Activated CD4-positive, alpha-beta T cell treated with anti-CD3 and anti-CD28 coated beads, Interleukin-2, amount 50 U/mL, for 4 hours (primary cell): ENCODE results near the gene ARHGAP26.
"Not testable (repeated sequence)": the region's sequence is repeated elsewhere in the genome, so short reads cannot be mapped to it uniquely, and the experiment has no call there.

Source experiments
- DNase-seq, 2 experiments: peaks; one replicate each; pipeline ENCODE4 v3.0.0-alpha.2; 2020

ARHGAP26 gene

DNA sequence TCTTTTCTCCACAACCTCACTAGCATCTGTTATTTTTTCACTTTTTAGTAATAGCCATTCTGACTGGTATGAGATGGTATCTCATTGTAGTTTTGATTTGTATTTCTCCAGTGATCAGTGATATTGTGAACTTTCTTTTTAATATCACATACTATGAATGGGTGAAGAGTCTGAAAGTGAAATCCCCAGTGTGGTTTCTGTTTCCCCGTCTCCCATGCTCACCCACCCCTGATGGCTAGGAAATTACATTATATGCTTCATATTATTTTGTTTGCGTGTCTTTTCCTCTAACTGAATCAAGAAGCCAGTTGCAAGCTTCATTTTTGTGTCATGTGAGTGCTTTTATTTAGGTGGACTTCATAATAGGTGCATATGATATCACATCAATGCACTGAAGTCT lies 171.1 kb downstream of the ARHGAP26 start:
- no peak for DNase-seq

DNA sequence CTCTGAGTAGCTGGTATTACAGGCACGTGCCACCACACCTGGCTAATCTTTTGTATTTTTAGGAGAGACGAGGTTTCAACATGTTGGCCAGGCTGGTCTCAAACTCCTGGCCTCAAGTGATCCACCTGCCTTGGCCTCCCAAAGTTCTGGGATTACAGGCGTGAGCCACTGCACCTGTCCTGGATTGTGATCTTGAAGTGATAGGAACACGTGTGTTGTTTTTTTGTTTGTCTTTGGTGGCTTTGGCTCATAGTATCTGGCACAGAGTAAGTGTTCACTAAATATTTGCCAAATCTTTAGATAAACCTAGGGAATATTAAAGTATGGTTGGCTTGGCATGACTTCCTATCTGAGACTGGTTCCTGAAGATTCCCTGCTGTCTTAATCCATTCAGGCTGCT lies 172.7 kb downstream of the ARHGAP26 start:
- no peak for DNase-seq

DNA sequence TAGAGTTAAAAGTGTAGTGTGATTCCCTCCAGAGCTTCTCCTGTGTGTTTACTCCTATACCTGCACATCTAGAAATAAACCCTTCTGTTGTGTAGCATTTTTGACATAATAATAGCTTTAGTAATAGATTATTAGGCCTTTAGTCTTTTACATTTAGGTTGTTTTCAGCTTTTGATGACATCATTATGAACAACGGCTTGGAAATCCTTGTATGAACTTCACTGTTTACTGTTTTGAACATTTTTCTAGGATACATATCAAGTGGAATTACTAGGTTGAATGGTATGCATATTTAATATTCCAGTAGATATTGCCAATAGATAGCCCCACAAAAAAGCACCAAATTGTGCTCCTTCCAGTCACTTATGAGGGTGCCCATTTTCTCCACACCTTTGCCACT lies 174.0 kb downstream of the ARHGAP26 start:
- no peak for DNase-seq

DNA sequence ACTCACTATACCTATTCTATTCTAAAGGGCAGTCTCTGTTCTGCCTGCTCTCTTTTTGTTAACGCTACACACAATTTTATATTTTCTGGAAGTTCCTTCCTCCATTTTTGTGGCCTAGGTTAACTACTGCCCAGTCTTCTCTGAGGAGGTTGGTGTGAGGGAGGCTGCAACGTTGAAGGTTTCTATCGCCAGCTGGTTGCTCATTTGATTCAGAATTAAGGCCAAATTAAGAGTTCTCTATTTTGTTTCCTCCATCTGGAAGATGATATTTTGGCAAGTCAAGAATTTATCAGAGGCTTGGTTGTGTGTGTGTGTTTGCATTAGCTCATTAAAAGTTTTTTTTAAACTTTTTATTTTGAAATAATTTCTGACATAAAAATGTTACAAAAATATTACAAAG lies 175.1 kb downstream of the ARHGAP26 start:
- no peak for DNase-seq

DNA sequence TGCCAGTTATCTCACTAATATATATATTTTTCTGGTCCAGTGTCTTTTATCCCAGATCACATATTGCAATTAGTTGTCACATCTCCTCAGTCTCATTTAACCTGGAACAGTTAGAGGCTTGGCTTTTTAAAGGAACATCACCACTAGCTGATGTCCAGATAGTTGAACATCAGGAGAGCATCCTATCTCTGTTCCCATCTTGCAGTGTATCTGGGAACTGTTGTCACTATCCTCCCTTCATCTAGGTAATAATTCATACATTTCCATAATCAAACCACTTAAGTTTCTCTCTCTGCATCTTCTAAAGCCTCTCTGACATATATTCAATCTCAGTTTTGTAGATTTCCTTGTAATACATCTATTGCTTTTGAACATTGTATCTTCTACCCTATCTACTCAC lies 175.7 kb downstream of the ARHGAP26 start:
- no peak for DNase-seq

DNA sequence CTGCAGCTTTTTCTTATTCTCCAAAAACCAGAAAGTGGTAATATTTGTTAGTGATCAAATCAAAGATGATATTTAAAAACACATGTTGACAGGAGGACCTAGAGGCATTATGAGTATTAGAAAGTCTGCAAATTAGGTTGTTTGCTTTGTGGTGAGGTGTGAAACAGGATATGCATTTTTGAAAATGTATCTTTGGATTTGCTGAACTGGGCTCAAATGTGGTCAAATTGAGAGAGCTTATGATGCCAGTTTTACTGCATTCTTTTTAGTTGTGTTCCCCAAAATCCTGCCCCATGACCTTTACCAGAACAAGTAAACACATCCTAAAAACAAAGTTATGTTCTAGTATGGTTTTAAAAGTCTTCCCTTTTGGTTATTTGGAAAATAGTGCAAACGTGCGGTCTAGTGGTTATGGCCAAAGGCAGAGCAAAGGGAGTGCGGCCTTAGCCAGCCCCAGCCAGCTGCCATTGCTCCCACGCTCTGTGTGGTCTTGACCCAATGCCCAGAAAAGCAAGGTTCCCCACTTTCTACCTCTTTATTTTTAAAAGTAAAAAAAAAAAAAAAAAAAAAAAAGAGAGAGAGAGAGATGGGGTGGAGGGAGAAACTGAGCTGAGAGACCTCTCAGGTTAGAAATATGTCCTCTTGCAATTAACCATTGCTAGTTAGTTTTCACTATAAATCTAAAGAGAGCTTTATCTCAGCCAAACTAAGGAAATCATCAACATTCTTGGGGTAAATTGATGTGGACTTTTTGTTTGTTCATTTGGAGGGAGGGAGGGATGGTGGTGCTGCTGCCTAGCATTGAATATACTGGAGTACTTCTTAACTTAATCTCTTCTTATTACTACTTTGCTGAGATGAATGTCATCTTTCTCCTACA lies 176.6 kb downstream of the ARHGAP26 start:
- no peak for DNase-seq

DNA sequence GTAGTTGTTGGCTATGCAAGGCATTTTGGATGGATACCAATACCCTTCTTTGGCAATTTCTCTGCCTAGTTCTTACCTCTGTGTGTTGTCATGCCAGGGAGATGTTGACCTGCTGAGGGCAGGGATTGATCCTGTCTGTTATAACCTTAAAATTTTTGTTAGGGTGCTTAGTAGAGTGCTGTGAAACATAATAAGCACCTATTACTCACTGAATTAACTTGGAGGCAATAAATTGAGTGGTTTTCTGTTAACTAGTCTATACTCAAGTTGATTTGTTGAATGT lies 177.2 kb downstream of the ARHGAP26 start:
- DNase-seq: no peak

DNA sequence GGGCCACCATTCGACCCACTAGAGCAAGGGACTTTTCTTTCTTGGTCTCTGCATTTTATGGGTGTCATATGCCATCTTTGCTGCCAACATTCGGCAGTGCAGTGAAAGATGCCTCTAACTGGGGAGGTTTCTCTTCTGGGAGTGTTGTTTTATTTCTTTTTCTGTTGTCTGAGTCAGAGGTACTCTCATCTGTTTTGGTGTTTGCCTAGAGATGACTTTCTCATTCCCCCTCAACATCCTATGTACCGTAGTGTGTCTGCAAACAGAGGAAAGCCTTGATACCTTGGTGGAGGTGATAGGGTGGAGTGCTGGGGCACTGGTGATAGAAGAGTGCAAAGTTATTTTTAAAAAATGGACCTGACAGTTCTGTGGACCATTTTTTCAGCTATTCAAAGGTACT lies 182.1 kb downstream of the ARHGAP26 start:
- no peak for DNase-seq

DNA sequence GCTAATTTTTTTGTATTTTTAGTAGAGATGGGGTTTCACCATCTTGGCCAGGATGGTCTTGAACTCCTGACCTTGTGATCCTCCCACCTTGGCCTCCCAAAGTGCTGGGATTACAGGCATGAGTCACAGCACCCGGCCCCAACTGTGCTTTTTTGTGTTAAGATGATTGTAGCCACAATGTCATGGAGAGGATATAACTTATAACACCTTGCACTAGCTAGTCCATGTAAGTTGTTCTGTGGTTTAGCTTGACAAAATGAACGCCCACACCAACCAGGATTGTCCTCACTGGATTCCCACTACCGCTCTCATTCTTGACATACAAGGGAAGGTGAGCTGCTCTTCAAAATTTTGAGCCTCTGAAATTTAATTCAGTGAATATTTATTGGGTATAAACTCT lies 182.7 kb downstream of the ARHGAP26 start:
- not testable (repeated sequence) for DNase-seq

DNA sequence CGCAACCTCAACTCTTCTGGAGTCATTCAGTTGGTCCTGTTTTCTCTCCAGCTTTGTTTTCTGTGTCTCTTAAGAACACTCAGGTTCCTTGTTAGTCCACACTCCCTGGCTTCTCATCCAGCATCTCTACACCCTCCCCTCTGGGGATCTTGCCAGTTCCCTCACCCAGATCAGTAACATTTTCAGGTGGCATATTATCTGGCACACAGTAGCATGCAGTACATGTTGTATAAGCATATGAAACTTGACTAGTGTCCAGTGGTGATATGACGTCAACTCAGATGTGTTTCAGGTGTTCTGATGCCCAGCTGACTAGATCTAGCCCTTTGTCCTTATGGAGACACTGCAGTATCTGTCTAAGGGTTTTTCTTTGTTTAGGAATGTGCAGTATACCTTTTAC lies 184.3 kb downstream of the ARHGAP26 start:
- no peak for DNase-seq

DNA sequence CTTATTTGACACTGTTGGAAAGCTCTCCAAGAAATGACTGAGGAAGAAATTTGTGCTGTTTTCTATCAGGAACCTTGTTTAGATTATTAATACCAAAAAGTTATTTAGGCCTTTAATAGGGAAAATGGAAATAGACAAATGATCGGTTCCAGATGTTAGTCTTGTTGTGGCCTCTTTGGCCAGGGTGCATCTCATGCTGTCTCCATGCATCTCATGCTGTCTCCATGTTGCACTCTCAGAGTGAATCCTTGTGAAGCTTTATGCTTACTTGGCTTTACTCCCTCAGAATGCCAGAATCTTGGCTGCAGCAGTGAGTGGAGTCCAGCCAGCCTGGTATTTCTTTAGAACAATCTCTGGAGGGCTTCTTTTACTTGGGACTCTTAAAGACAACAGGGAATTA lies 185.5 kb downstream of the ARHGAP26 start:
- DNase-seq: no peak

DNA sequence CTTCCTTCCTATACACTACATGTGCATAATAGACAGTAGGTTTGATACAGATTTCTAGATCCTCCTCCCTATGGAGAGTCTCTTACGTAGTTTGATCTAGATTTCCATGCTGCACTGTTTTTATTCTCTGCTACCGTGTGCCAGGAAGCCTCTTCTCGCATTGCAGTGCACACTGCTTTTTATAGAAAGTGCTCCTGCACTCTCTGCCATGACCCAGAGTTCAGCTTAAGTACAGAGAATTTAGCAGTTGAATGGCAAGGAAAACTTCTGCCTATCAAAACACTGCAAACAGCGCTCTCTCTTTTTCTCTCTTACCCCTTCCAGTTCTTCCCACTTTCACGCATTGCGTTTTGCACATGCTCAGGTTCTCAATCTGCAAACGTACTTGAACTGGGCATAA lies 187.4 kb downstream of the ARHGAP26 start:
- DNase-seq: no peak

DNA sequence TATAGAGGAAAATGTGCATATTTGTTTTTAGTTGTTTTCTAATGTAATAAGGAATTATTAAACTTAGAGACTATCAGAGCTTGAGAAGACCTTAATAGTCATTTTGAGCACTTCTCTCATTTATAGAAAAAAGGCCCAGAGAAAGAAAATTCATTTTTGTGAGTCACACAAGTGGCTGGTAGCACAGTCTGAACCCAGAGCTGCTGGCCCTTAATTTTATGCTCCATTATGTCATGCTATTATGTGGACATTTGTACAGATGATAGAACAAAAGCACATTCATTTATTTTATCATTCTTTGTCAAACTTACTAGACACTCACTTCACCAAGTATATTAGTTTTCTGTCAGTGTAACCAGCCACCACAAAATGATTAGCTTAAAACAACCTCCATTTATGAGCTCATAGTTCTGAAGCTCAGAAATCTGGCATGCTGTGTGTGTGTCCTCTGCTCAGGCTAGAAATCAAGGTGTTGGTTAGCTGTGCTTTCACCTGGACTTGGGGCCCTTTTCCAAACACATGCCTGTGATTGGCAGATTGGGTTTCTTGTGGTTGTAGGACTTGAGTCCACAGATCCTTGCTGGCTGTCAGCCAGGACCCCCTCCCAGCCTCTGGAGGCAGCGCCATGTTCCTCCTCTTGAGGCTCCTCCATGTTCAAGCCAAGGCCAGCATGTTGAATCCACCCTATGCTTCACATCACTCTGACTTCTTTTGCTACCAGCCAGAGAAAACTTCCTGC lies 188.9 kb downstream of the ARHGAP26 start:
- DNase-seq: no peak

DNA sequence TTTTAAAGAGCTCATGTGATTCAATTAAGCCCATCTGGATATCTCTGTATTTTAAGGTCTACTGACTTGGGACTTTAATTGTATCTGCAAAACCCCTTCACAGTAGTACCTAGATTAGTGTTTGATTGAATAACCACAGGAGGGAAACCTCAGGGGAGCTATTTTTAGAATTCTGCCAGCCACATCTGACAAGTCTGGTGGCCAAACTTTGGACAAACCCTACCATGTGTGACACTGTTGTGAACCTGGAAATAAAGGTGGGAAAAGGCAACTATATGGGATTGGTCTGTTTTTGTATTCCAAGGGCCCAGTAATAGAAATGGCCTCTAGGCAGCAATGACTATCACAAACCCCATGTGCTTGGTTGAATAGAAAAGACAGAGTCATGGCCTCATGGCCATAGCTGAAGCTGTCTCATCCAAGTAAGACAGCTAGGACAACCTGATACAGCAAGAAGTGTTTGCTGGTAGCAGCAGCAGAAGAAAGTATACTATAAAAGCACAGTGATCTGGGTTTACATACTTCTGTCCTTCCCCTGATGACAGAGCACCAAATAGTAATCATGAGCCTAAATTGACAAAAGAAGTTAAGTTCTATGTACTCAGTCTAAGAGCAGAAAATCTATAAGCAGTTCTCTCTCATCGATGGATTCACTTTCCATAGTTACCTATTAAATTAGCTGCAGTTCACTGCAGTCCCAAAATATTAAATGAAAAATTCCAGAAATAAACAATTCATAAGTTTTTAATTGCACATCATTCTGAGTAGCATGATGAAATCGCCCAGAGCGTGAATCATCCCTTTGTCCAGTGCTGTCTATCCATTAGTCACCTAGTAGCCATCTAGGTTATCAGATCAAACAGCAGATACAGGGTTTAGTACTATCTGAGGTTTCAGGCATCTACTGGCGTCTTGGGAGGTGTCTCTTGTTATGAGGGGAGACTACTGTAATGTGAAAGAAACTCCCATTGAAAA lies 189.8 kb downstream of the ARHGAP26 start:
- no peak for DNase-seq

DNA sequence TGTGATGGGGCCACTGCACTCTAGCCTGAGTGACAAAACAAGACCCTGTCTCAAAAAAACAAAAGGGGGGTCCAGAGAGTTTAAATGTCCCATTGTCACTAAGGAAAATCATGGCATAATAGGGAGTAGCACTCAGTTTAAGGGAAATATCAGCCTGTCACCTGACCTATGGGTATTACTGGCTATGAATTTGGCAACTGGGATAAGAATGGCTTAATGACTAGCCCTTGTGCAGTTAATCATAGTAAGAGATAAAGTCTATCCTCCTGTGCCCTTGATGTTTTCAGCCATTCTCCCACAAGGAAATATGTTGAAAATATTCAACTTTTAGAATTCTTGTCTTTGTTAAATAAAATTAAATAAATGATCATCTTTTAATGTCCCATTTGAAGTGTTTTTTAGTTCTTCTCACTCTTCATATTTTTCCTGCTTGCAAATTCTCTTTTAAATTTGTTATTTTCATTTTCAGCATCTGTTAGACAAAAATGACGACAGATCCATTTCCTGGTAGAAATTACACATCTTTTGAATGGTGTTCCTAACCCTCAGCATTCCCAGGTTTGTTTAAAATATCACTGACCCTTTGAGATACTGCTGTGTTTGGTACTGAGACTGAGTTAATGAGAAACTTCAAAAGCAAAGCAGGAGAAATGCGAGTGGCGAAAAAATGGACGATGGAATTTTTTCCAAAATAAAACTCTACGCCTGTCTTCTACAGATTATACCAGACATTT lies 191.4 kb downstream of the ARHGAP26 start:
- no peak for DNase-seq

DNA sequence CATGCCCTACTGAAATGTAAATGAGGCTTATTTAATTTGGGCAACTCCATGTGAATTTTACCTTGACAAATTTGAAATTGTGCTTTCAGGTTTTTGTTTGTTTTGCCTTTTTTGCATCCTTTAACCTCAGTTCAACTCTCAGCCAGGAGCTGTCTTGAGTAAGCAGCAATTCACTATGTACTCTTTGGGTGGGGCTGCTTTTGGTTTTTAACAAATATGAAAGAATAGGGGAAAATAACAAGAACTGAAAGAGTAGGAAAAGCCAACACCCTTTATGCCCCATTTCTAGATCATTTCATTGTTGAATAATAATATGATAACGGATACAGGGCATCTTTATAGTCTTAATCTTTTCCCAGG lies 192.0 kb downstream of the ARHGAP26 start:
- no peak for DNase-seq

DNA sequence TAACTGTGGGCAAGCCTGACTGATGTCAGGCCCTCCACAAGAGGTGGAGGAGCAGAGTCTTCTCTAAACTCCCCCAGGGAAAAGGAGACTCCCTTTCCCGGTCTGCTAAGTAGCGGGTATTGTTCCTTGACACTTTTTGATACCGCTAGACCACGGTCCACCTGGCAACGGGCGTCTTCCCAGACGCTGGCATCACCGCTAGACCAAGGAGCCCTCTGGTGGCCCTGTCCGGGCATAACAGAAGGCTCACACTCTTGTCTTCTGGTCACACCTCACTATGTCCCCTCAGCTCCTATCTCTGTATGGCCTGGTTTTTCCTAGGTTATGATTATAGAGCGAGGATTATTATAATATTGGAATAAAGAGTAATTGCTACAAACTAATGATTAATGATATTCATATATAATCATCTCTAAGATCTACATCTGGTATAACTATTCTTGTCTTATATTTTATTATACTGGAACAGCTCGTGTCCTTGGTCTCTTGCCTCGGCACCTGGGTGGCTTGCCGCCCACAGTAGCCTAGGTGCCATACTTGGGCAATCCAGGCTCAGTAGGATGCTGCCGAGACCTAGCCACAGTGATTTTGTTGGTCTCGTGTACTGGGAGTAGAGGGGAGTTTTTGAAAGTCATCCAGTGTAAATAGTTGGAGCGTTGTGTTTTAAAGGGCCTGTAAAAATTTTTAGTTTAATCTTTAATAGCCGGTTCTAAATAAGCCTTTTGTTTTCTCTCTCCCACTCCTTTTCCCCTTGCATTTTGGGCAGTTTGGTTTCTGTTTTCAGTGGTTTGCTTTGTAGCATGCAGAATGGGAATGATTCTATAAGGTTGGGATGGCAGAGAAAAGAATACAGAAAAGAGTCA lies 195.3 kb downstream of the ARHGAP26 start:
- not testable (repeated sequence) for DNase-seq

DNA sequence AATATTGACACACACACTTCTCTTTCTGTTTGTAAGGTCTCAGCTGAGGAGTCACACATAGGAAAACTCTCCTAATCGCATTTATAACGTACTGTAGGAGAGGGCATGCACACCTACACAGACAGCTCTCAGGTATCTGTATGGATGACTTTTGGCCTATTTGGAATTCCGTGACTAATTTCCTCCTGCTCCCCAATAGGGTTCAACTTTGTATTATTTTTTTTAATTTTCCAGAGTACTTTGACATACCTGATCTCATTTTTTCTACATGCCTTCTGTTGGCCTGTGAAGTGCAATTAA lies 195.9 kb downstream of the ARHGAP26 start:
- no peak for DNase-seq

DNA sequence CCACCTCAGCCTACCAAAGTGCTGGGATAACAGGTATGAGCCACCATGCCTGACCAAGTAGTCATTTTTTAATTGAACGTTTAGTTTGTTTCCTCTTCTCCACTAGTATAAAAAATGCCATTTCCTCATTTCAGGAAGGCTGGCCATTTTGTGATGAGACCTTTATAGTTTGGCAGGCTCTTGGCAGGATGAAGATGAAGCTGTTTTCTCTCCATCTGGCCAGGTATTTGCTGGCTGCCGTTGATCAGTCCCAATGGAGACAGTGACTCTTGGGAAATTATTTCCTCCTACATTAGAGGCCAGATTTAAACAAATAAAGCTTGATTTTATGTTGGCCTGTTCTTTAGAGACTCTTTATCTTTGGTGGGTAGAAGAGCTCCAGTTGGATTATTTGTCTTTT lies 199.0 kb downstream of the ARHGAP26 start:
- DNase-seq: no peak

DNA sequence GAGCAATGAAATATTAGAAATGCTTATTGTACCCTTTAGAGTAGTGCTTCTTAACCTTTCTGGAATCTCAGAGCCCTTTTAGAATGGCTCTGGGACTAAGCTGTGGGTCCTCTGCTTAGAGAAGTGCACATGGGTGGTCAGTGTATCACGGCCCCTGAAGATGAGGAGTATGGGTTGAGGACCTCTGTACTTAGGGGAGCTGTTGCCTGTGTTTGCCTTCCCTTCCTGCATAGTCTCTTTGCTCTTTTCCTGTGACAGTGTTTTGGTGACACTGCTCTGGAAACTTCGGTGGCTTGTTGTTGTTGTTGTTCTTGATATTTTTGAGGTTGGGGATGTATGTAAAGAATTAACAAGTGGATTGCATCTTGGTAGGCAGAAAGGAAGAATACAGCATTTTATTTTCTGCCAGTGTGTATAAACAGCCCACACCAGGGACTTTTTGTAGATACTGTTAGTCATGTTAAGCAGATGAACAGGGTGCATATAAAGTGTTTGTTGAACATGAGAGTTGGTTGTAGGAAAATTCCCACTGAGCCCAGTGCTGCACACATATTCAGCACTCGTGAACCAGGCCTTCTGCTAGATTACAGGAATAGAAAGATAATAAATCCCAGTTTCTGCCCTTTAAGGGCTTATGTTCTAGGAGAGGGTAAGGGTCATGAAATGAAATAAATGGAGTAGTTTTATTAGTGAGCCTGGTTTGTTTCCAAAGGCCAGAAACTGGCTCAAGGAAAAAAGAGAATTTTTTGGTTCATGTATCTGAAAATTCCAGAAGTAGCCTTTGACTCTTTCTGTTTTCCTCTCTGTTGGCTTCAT lies 199.7 kb downstream of the ARHGAP26 start:
- DNase-seq: no peak

DNA sequence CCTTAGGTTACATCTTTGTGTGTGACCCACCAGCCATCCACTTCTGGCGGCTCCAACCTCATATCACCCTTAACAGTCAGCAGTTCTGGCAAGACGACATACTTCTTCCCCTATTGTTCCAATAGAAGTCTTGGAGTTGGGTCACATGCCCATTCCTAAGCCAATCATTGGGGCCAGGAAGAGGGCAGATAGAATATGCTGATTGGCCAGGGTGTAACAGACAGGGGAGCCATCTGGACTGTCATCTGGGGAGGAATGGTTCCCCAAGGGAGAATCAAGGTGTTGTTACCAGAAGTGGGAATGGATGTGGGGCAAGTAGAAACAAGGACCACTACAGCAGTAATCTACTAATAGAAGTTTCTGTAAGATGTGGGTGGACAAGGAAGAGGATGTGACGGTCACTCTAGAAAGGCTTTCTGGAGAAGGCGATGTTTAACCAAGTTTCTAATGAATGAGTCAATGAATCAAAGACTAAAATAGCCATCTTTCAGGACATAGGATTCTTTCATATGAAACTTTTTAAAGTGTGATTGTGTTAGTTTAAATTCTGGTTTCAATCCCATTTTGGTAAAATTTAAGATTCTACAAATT lies 200.4 kb downstream of the ARHGAP26 start:
- no peak for DNase-seq
